Measurements from ENCODE around the gene LEMD1.

- TF ChIP-seq CTCF (IDR thresholded peaks at IDR 0.05) (no peak), POLR2AphosphoS5 (IDR thresholded peaks at IDR 0.05; ENCODE audit: low read depth, low read length) (no peak), TCF7L2 (IDR thresholded peaks at IDR 0.05; ENCODE audit: low read depth, low read length) (no peak), SIN3A (IDR thresholded peaks at IDR 0.05; ENCODE audit: borderline replicate concordance, insufficient read depth, low read depth, low read length) (no peak)
Measured at GRCh38 chr1:205437570-205437969, 15.7 kb upstream of the LEMD1 start.
